DMS153 treated with DMSO at 0.1 percent for 48 hours (cell line): ENCODE measurements around the gene PPP1CA.
A peak's percentile ranks its signal among the peaks of the same experiment; 100 is the strongest.
"Not testable (repeated sequence)": the region's sequence is repeated elsewhere in the genome, so short reads cannot be mapped to it uniquely, and the experiment has no call there.

ENCODE experiments used
- DNase-seq: peaks from one replicate; lab custom pipeline; 2025; ENCODE audit not compliant: unreplicated experiment; lab: John Stamatoyannopoulos, UW

PPP1CA gene

GRCh38 chr11:67435031-67435726 is 33.5 kb upstream of the PPP1CA start:
- DNase-seq = no peak

DNA sequence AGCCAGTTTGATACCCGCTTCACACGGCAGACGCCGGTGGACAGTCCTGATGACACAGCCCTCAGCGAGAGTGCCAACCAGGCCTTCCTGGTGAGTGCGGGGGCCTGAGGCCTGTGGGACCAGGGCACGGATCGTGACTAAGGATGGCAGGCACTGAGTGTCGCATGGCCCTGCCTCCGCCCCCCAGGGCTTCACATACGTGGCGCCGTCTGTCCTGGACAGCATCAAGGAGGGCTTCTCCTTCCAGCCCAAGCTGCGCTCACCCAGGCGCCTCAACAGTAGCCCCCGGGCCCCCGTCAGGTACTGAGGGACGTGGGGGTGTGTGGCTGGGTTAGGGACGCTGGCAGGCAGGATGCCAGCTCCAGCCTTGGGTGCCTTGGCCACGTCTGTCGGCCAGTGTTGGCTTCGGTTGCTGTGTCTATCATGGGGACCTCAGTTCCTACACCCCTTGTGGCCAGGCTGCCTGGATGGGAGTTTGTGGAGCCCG is 32.8 kb upstream of the PPP1CA start:
- no peak for DNase-seq

DNA sequence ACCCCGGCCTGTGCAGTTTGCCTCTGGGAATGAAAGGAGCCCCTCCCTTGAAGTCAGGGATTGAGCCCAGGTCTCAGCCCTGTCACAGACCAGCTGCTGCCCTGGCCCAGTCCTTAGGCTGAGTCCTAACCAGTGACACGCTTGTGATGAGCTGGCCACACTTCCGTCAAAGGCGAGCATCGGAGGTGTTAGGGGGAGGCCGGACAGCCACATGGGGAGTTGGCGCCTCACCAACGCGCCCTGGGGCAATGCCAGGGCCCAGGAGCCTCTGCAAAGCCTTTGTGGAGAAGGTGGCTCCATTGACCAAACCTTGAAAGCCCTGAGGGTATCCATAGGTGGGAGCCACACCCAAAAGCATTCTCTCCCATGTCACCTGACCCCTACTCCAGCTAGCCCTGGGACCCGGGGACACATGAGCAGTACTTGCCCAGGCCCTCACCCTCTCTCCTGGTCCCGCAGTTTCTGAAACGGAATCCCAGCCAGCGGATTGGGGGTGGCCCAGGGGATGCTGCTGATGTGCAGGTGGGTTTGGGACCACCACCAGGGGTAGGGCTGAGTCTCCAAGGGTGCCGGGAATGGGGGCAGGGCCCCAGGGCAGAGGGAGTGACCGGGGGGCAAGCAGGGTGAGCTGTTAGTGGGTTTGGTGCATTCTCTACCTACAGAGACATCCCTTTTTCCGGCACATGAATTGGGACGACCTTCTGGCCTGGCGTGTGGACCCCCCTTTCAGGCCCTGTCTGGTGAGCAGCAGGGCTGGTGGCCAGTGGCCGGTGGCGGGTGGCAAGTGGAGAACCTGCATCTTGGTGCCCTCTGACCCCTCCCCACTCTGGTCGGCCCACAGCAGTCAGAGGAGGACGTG is 32.1 kb upstream of the PPP1CA start:
- no peak for DNase-seq

DNA sequence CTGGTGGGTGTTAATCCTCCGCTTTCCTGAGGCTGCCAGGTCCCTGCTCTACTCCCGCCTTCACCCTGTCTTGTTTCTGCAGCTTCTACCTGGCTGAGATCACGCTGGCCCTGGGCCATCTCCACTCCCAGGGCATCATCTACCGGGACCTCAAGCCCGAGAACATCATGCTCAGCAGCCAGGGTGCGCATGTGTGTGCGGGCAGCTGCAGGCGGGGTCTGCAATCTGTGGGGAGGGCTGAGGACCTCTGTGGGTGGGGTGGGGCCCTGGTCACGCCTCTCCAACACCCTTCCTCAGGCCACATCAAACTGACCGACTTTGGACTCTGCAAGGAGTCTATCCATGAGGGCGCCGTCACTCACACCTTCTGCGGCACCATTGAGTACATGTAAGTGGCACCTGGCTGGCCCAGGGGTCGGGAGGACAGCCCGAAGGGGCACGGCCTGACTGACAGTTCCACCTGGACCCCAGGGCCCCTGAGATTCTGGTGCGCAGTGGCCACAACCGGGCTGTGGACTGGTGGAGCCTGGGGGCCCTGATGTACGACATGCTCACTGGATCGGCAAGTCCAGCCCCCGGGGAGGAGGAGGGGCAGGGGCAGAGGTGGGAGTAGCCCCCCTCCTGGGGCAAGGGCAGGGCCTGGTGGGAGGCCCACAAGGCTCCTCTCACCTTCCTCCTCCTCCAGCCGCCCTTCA is 31.1 kb upstream of the PPP1CA start:
- no peak for DNase-seq

GRCh38 chr11:67431346-67432249 is 29.9 kb upstream of the PPP1CA start:
- no peak for DNase-seq

DNA sequence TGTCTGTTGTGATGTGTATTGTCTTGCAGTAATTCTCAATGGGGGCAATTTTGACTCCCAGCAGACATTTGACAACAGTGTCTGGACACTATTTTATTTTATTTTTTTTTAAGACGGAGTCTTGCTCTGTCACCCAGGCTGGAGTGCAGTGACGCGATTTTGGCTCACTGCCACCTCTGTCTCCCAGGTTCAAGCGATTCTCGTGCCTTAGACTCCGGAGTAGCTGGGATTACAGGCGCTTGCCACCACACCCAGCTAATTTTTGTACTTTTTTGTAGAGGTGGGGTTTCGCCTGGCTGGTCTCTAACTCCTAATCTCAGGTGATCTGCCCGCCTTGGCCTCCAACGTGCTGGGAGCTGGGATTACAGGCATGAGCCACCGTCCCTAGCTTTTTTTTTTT is 28.1 kb upstream of the PPP1CA start:
- no peak for DNase-seq

- DNase-seq = no peak
Measured at GRCh38 chr11:67429038-67429668, 27.5 kb upstream of the PPP1CA start.

DNA sequence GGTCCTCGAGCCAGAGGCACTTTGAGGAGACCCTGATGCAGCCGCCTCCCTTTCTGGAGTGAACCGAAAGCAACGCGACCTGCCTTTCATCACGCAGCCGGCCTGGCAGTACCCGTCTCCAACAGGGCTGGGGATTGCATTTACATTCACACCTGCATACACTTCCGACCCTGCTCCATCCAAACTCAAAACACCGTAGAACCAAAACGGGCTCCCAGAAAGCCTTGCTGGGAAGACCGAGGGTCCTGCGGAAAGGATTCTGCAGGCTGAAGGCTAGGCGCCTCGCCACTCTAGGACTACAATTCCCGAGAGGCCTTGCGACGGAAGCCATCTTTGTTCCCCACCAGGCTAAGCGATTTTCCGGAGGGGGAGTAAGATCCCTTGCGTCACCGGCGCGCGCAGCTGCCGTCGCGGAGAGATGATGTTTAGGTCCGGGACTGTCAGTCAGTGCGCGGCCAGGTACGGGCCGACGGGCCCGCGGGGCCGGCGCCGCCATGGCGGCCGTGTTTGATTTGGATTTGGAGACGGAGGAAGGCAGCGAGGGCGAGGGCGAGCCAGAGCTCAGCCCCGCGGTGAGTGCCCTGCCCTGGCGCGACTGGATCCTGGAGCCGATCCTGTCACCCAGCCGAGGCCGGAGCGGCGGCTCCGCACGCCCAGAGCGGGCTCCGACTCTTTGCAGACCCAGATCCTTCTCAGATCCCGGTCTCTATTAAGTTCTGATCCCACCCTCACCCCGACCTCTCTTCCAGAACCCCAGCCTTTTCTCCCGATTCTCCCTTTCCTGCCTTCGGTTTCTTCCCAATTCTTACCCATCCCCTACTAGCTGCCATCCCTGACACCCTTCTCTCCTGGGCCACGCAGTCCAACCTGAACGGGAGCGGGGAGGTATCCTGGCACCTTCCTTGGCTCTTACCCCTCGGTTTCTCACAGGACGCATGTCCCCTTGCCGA is 26.7 kb upstream of the PPP1CA start, which contains the start of gene RPS6KB2:
RPS6KB2 (plus strand) TSS at position 443 of the 950 bp plus-strand sequence; CDS start at position 495, 52 bp downstream.
- peak; percentile 92 for DNase-seq

DNA sequence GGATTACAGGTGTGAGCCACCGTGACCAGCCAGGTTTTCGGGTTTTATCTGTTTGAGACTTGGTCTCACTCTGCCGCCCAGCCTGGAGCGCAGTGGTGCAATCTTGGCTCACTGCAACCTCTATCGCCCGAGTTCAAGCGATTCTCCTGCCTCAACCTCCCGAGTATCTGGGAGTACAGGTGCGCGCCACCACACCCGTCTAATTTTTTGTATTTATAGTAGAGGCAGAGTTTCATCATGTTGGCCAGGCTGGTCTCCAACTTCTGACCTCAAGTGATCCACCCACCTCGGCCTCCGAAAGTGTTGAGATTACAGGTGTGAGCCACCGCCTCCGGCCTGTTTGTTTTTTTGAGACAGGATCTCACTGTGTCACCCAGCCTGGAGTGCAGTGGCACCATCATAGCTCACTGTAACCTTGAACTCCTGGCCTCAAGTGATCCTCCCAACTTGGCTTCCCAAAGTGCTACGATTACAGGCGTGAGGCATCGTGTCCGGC is 25.8 kb upstream of the PPP1CA start:
- DNase-seq = not testable (repeated sequence)

GRCh38 chr11:67423891-67424613 is 22.4 kb upstream of the PPP1CA start:
- DNase-seq = no peak

- DNase-seq = no peak
Measured at GRCh38 chr11:67423466-67423865, 21.8 kb upstream of the PPP1CA start.

- DNase-seq = no peak
Measured at GRCh38 chr11:67422891-67423290, 21.2 kb upstream of the PPP1CA start.

- DNase-seq = no peak
Measured at GRCh38 chr11:67421430-67422031, 19.9 kb upstream of the PPP1CA start.

DNA sequence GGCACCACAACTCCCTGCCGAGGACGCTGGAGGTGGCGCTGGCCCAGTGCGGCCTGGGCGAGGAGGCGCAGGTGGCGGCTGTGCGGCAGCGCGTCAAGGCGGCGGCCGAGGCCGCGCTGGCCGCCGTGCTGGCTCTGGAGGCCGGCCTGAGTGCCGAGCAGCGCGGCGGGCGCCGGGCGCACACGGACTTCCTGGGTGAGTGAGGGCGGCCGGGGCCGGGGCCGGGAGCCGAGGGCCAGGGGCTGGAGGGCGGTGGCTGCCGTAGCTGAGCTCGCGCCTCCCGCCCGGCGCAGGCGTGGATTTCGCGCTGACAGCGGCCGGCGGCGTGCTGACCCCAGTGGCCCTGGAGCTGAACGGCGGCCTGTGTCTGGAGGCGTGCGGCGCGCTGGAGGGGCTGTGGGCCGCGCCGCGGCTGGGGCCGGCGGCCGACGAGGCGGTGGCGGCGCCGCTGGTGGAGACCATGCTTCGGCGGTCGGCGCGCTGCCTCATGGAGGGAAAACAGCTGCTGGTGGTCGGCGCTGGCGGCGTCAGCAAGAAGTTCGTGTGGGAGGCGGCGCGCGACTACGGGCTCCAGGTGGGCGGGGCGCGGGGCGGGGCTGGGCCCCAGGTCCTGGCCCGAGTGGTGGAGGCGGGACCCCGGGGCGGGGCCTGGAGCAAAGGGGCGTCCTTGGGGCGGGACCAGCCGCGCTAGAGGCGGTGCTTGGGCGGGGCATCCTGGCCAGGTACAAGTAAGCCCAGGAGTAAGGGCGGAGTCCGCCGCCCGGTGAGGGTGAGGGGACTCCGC is 19.2 kb upstream of the PPP1CA start:
- DNase-seq = peak; percentile 88

- no peak for DNase-seq
Measured at GRCh38 chr11:67420147-67420645, 18.5 kb upstream of the PPP1CA start.

DNA sequence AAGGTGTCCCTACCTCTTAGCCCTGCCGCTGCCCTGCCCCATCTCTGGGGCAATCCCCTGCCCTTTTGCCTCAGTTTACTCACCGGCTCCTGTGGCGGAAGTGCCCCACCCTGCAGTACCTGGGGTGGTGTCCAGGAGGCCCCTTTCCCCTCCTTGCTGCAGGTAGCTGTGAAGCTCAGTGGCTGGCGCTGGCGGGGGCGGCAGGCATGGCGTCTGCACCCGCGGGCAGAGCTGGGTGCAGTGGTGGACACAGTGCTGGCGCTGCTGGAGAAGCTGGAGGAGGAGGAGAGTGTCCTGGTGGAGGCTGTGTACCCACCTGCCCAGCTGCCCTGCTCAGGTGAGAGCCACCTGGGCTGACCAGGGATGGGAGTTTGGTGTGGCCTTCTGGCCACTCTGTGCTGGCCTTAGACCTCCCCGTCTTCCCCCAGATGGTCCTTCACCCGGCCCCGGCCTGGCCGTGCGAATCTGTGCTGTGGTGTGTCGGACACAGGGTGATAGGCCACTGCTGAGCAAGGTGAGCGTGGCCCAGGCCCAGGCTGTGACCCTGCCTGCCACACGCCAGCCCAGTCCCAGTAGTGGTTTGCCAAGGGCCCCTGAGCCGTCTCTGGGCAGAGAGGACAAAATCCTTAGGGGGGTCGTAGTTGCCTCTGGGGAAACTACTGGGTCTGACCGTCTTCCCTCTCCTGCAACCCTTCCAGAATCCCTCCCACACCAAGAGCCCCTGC is 17.8 kb upstream of the PPP1CA start:
- no peak for DNase-seq
